Effector CD8-positive, alpha-beta T cell (primary cell): Measurements from ENCODE around the gene DRD4.

Source experiments
- DNase-seq: peaks from one replicate; lab custom pipeline; 2025; lab: John Stamatoyannopoulos, UW
- total RNA-seq, 4 experiments: gene quantifications; one replicate each; lab custom pipeline; 2026; lab: John Stamatoyannopoulos, UW

Gene DRD4
- total RNA-seq, result 0 to 0.49 (median 0.18) reads per million in 4 experiments

DNA sequence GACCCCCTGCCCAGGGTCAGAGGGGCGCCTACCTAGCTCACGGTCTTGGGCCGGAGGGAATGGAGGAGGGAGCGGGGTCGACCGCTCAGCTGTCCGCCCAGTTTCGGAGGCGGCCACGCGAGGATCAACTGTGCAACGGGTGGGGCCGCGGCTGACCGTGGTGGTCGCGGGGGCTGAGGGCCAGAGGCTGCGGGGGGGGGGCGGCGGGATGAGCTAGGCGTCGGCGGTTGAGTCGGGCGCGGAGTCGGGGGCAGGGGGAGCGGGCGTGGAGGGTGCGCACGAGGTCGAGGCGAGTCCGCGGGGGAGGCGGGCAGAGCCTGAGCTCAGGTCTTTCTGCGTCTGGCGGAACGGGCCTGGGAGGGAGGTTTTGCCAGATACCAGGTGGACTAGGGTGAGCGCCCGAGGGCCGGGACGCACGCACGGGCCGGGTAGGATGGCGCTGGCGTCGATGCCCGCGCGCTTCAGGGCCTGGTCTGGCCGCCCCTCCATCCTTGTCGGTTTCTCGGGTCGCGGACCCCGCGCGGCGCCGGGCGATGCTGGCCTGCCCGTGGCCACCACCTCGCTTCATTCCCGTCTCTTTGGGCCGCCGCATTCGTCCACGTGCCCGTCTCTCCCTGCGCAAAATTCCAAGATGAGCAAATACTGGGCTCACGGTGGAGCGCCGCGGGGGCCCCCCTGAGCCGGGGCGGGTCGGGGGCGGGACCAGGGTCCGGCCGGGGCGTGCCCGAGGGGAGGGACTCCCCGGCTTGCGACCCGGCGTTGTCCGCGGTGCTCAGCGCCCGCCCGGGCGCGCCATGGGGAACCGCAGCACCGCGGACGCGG lies at the start of gene DRD4:
TSS of gene DRD4 (plus strand) at position 759 of the 822 bp plus-strand sequence. CDS start at position 795, 36 bp downstream.
- DNase-seq, result no peak

DNA sequence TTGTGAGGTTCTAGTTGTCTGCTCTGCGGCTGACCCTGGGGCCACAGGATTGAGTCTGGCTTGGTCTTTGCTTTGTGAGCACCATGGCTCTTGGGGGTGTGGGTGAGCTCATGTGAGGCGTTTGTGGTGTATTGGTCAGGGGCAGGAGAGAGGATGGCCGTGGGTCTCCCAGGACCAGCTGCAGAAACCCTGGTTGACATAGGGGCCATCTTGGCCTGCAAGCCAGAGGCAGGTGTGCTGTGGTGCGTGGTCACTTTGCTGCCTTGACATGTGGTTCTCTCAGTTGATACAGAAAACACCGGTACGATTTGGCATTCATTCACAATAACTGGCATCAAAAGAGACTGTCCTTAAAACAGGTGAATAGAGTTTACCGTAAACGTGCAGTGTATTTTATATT lies 49.5 kb upstream of the DRD4 start:
- no peak for DNase-seq

DNA sequence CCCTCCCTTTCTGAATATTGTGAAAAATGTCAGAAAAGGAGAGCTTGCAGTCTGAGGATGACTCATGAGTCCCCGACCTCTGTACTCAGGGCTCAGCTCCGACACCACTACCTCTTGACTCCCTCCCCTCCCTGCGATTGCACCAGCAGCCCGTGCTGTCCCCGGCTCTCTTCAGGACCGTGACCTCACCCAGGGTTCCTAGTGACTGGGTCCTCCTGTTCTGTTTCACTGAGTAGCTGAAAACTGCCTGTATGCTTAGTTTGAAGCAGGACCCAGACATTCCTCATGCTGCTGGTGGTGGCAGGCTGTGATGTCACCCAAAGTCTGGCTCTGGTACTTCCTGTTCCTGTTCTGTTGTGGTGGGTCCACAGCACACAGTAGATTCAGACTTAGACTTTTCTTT lies 49.1 kb upstream of the DRD4 start:
- peak; percentile 44 for DNase-seq

DNA sequence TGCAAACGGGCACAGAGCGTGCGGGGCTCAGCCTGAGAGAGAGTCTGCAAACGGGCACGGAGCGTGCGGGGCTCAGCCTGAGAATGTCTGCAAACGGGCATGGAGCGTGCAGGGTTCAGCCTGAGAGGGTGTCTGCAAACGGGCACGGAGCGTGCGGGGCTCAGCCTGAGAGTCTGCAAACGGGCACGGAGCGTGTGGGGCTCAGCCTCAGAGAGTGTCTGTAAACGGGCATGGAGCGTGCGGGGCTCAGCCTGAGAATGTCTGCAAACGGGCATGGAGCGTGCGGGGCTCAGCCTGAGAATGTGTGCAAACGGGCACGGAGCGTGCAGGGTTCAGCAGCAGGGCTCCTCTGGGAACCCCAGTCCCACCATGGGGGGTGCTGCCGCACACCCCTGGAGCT lies 47.3 kb upstream of the DRD4 start:
- DNase-seq, result no peak

DNA sequence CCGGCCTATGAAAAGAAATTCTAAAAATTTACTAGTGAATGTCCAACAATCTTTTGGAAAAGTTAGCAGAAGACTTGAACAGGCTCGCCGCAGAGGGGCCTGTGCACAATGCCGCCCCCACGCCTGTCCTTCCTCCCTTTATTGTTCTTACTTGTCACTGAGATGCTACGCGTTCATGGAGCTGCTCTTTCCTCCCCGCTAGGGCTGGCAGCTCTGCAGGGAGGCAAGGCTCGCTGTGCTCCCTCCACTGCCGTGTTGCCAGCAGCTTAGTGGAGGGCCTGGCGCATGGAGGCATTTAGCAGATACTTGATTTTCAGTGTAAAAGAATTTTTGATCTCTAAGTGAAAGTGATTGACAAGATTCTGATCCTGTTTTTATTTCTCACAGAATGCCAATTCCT lies 46.1 kb upstream of the DRD4 start:
- DNase-seq, result no peak

DNA sequence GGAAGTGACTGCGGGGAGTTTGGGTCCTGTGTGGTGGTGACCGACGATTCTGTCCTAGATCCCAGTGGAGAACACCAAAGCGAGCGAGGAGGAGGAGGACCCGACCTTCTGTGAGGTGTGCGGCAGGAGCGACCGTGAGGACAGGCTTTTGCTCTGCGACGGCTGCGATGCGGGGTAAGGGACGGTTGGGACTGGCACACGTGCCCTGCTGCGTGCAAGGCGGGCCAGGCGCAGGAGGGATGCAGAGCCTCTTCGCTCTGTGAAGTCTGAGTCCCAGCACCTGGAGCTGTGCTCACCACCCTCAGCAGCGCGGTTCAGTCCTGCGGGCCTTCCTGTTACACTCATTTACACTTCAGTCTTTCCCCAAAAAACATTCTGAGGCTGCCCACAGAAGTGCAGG lies 44.6 kb upstream of the DRD4 start:
- DNase-seq, result no peak

DNA sequence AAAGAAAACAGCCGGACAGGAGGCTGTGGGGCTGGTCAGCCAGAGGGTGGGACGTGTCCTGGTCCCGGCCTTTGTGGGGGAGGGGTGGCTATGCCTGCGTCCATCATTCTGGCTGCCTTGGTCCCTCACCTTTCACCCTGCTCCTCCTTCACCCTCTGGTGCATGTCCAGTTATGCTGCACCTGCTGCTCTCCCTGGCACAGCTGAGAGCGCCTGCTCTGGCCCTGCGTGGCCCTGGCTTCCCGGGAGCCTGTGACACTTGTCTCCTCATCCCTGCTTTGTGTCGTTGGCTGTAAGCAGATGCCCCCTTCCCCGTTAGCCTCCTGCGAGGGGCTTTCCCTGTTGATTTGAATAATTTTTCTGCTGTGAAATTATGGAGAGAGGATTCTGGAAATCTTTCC lies 44.2 kb upstream of the DRD4 start:
- DNase-seq, result no peak

DNA sequence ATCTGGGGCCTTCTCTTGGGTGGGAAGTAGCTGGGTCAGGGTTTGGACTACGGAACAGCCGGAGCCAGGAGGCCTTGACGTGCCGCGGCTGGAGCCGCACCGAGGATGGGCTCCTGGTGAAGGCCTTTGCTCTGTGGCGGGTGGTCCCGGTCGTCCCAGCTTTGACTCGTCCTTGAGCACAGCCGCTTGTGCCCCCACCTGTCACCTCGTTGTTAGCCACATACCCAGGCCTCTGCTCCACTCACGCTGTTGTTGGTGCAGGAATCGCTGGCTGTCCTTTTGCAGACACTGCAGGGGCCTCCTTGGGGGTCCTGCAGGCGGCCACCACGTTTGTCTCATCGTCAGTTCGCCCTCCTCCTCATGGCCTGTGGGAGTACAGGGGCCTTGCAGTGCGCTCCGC lies 43.7 kb upstream of the DRD4 start:
- DNase-seq, result no peak

DNA sequence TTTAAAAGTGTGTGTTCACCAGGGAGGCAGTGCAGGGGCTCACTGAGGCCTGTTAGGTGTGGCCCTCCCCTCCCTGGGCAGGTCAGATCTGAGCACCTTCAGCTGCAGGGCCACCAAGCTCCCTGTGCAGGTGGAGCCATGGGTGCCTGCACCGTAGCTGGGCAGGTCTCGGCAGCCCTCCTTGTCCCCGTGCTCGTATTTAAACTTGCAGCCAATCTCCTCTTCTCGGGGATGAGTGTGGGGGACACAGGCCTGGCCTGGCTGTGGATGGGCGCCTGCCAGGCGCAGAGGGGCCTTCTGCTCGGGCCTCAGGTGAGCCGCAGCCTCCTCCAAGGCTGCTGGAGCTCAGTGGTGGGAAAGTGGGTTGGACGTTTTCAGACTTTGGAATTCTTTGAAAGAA lies 41.7 kb upstream of the DRD4 start:
- DNase-seq, result no peak

DNA sequence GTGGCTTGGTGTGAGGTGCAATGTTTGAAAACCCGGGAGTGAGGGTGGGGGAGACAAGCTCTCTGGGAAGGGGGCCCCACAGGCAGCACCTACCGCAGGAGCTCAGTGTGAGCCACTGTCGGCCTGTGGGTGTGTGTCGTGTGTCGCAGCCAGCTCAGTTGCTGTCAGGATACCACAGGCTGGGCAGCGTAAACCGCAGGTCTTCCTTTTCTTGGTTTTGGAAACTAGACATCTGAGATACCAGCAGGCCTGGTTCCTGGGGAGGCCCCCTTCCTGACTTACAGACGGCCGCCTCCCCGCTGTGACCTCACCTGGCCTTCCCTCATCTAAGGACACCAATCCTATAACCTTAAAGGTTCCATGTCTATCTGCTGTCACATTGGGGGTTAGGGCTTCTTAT lies 40.7 kb upstream of the DRD4 start:
- no peak for DNase-seq

DNA sequence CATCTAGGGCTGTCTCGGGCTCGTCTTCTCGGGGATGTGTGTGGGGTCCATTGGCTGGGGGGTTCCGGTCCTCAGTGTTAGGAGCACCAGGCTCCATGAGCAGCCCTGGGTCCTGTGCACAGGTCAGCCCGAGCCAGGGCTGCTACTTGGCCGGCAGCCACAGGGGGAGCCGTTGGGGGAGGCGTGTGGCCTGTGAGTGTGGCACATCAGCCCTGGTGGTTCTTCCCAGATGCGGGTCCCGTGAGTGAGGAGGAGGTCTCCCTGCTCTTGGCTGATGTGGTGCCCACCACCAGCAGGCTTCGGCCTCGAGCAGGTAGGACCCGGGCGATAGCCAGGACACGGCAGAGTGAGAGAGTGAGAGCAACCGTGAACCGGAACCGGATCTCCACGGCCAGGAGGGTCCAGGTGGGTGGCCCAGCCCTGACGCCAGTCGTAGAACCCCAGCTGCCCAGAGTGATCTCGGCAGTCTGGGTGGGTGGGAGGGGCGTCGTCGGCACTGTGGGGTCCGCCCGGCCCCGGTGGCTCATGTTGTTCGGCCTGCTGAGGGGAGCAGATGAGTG lies 39.8 kb upstream of the DRD4 start:
- DNase-seq, result no peak

DNA sequence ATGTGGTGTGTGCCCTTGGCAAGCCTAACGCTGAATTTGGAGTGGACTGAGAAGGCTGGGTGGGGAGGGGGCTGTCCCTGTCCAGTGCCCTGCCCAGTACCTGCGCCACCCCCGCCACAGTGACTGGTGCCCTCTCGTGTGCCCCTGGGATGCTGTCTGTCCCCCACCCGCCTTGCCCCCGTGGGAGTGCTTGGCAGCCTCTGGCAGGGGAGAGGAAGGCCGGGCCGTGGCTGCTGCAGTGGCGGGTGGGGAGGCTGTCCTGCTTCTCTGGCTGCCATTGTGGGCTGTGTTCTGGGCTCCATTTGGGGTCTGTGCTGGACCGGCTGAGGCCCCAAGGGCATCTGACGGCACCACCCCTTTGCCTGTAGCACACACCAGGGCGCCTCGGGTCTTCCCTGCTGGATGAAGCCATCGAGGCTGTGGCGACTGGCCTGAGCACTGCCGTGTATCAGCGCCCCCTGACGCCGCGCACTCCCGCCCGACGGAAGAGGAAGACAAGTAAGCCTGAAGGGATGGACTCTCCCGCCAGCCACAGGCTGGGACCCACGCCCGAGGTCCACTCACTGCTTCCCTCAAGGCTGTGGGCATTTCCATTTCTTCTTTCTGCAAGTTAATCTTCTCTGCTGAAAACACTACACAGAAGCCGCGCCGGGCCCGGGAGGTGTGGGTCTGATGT lies 38.9 kb upstream of the DRD4 start:
- no peak for DNase-seq

DNA sequence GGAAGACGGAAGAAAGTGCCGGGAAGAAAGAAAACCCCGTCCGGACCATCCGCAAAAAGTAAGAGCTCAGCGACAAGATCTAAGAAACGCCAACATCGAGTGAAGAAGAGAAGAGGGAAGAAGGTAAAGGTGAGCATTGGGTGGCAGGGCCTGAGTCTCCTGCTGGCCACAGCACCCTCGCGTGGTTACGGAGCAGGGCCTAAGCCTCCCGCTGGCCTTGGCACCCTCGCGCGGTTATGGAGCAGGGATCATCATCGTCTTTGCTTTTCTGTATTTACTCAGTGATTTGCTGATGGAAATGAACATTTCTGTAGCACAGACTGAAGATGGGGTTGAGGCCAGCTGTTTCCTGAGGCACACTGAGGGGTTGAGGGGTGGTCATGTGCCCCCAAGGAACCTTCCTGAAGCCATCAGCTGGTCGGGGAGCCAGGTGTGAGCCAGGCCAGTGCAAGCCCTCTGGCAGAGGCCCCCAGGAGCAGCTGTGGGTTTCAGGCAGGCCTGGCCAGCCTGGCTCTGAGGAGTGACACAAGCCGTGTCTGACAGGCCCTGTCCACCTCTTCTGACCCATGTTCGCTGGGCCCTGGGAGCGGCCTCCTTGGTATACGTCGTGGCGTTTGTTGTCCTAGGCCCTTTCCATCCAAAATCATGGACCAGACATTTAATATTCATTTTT lies 35.4 kb upstream of the DRD4 start:
- no peak for DNase-seq

DNA sequence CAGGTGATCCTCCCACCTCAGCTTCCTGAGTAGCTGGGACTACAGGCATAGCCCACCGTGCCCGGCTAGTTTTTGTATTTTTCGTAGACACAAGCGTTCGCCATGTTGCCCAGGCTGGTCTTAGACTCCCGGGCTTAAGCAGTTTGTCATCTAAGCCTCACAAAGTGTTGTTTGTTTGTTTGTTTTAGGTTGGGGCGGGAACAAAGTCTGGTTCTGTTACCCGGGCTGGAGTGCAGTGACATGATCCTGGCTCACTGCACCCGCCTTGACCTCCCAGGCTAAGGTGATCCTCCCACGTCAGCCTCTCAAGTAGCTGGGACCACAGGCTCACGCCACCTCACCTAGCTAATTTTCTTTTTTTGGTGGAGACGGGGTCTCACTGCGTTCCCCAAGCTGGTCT lies 33.9 kb upstream of the DRD4 start:
- DNase-seq, result no peak

DNA sequence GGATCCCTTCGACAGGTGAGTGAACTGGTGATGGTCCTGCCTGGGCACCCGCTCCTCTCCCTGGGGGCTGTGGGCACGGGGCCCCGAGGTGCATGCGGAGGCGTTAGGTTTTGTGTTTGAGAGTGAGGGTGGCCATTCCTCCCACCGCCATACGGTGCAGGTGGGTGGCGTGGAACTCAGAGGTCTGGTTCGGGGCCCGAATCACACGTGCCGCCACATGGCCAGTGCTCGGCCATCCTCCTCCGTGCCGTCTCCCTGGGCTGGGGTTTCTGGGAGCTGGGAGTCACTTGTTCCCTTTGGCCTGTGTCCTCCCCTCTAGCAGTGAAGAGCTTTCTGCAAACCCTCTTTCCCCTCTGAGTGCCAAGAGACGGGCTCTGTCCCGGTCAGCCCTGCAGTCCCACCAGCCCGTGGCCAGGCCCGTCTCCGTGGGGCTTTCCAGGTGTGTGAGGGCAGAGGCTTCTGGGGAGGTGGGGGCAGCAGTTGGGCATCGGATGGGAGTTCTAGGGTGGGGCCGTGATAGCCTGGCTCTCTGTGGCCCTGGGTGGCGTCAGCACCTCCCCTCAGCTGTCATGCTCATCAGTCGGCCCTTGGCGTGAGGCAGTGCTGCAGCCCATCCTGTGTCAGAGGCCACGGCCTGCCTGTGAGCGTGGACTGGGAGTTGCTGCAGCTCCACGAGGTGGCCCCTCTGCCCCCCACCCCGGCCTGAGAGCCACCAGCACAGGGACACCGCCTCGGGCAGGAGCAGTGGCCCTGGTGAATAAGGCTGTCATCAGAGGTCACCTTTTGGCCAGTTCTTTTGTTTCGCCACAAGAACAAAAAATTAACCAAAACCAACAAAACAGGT lies 31.6 kb upstream of the DRD4 start:
- DNase-seq, result no peak

DNA sequence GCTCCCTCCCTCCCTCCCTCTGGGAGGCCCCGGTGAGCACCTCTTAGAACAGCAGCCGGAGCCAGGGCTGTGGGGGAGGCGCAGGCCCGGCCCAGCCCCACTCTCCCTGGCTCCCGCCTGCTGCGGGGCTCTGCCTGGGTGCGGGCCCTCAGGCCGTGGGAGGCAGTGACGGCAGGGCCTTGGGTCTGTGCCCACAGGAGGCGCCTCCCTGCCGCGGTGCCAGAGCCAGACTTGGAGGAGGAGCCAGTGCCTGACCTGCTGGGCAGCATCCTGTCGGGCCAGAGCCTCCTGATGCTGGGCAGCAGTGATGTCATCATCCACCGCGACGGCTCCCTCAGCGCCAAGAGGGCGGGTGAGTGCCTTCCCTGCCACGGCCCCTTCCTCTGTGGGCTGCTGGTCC lies 30.8 kb upstream of the DRD4 start:
- DNase-seq, result no peak

DNA sequence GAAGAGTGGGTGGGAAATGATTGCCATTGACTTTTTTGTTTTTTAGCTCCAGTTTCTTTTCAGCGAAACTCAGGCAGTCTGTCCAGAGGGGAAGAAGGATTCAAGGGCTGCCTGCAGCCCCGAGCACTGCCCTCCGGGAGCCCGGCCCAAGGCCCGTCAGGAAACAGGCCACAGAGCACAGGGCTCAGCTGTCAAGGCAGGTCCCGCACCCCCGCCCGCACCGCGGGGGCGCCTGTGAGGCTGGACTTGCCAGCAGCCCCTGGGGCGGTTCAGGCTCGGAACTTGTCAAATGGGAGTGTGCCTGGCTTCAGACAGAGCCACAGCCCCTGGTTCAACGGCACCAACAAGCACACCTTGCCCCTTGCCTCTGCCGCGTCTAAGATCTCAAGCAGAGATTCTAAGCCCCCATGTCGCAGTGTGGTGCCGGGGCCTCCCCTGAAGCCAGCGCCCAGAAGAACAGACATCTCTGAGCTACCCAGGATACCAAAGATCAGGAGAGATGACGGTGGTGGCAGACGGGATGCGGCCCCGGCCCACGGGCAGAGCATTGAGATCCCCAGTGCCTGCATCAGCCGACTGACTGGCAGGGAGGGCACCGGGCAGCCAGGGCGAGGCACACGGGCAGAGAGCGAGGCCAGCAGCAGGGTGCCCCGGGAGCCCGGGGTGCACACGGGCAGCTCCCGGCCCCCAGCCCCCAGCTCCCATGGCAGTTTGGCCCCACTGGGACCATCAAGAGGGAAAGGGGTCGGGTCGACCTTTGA lies 29.9 kb upstream of the DRD4 start:
- DNase-seq, result no peak

DNA sequence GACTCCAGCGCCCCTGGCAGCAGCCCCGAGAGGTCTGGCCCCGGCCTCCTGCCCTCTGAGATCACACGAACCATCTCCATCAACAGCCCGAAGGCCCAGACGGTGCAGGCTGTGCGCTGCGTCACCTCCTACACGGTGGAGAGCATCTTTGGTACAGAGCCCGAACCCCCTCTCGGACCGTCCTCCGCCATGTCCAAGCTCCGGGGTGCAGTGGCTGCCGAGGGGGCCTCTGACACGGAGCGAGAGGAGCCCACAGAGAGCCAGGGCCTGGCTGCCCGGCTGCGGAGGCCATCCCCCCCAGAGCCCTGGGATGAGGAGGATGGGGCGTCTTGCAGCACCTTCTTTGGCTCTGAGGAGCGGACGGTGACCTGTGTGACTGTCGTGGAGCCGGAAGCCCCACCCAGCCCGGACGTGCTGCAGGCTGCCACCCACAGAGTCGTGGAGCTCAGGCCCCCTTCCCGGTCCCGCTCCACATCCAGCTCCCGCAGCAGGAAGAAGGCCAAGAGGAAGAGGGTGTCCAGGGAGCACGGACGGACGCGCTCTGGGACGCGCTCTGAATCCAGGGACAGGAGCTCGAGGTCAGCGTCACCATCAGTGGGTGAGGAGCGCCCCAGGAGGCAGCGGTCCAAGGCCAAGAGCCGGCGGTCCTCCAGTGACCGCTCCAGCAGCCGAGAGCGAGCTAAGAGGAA lies 29.0 kb upstream of the DRD4 start:
- no peak for DNase-seq

DNA sequence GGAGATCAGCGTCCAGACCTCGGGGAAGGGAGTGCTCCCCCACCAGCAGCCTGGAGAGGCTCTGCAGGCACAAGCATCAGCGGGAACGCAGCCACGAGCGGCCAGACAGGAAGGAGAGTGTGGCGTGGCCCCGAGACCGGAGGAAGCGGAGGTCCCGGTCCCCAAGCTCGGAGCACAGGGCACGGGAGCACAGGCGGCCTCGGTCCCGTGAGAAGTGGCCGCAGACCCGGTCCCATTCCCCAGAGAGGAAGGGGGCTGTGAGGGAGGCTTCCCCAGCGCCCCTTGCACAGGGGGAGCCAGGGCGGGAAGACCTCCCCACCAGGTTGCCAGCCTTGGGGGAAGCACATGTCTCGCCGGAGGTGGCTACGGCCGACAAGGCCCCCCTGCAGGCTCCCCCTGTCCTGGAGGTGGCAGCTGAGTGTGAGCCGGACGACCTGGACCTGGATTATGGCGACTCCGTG lies 28.2 kb upstream of the DRD4 start:
- no peak for DNase-seq

DNA sequence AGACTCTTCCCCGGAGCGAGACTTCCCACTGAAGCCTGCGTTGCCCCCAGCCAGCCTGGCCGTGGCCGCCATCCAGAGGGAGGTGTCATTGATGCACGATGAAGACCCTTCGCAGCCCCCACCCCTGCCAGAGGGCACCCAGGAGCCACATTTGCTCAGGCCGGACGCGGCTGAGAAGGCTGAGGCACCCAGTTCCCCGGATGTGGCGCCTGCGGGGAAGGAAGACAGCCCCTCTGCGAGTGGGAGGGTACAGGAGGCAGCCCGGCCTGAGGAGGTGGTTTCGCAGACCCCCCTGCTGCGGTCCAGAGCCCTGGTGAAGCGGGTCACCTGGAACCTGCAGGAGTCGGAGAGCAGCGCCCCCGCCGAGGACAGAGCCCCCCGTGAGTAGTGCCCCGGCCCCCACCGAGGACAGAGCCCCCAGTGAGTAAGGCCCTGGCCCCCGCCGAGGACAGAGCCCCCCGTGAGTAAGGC lies 27.7 kb upstream of the DRD4 start:
- no peak for DNase-seq
